Neural cell (in vitro differentiated cells): ENCODE measurements around the gene SAMD4A. TPM values are rescaled to one million over a fixed set of nuclear protein-coding genes. Genes with fewer than 3 reads are reported as not detected.

ENCODE experiments used
- H2AFZ ChIP-seq: fragments of 200-600, 300-800 bp; sonication (generic), shearing (Covaris generic); 2 replicates; pipeline ENCODE4 v1.6.0; 2014; ENCODE audit warnings: low read depth, mild to moderate bottlenecking, antibody characterized with exemption, low read length, moderate library complexity
- H3F3A ChIP-seq: fragments of 200-600 bp; shearing (Covaris generic); 2 replicates; pipeline ENCODE4 v1.6.1; 2016; ENCODE audit warnings: mild to moderate bottlenecking, moderate library complexity, mixed read lengths, antibody characterized with exemption, low read length; ENCODE audit not compliant: insufficient read depth, poor library complexity, severe bottlenecking
- H3K27ac ChIP-seq: fragments of 200-600, 300-800 bp; sonication (generic), shearing (Covaris generic); 2 replicates; pipeline ENCODE4 v1.5.1; 2014; ENCODE audit warnings: mild to moderate bottlenecking, low read length, moderate library complexity
- H3K27me3 ChIP-seq: fragments of 300-800, 200-600 bp; sonication (generic), shearing (Covaris generic); 2 replicates; pipeline ENCODE4 v1.6.0; 2014; ENCODE audit warnings: mild to moderate bottlenecking, low read depth, low read length, moderate library complexity; ENCODE audit not compliant: insufficient read depth
- H3K36me3 ChIP-seq: fragments of 300-800, 200-600 bp; sonication (generic), shearing (Covaris generic); 2 replicates; pipeline ENCODE4 v1.5.1; 2014; ENCODE audit warnings: mild to moderate bottlenecking, antibody characterized with exemption, low read length, moderate library complexity; ENCODE audit not compliant: insufficient read depth
- H3K4me2 ChIP-seq: fragments of 300-800, 200-600 bp; sonication (generic), shearing (Covaris generic); 2 replicates; pipeline ENCODE4 v1.6.0; 2014; ENCODE audit warnings: mild to moderate bottlenecking, low read length
- H3K4me3 ChIP-seq: fragments of 300-800, 200-600 bp; sonication (generic), shearing (Covaris generic); 2 replicates; pipeline ENCODE4 v1.5.1; 2014; ENCODE audit warnings: mild to moderate bottlenecking, low read length, moderate library complexity
- H3K79me2 ChIP-seq: fragments of 200-600 bp; shearing (Covaris generic); replicated peaks from 2 replicates; pipeline ENCODE4 v1.6.0; 2014; ENCODE audit warnings: mild to moderate bottlenecking, low read length, moderate library complexity; ENCODE audit not compliant: insufficient read depth
- H3K9ac ChIP-seq: fragments of 300-800, 200-600 bp; sonication (generic), shearing (Covaris generic); 2 replicates; pipeline ENCODE4 v1.6.1; 2016; ENCODE audit warnings: mild to moderate bottlenecking, low read length, mixed read lengths
- H3K9me2 ChIP-seq: fragments of 200-600 bp; shearing (Covaris generic); 2 replicates; pipeline ENCODE4 v1.6.1; 2016; ENCODE audit warnings: mild to moderate bottlenecking, low read length, mixed read lengths; ENCODE audit not compliant: insufficient read depth
- H3K9me3 ChIP-seq: fragments of 200-600, 300-800 bp; sonication (generic), shearing (Covaris generic); 2 replicates; pipeline ENCODE4 v1.6.1; 2016; ENCODE audit warnings: mild to moderate bottlenecking, mixed run types, low read length, moderate library complexity, mixed read lengths
- H4K20me1 ChIP-seq: fragments of 200-600 bp; shearing (Covaris generic); 2 replicates; pipeline ENCODE4 v1.6.1; 2016; ENCODE audit warnings: mild to moderate bottlenecking, mixed run types; ENCODE audit not compliant: insufficient read depth
- CTCF ChIP-seq: fragments of 450-650 bp; IDR thresholded peaks from 2 replicates; pipeline ENCODE4 v1.5.1; 2014; ENCODE audit warnings: antibody characterized with exemption, mild to moderate bottlenecking, moderate library complexity; ENCODE audit not compliant: poor library complexity, severe bottlenecking
- EP300 ChIP-seq: fragments of 450-650 bp; conservative IDR thresholded peaks from 2 replicates; pipeline ENCODE4 v1.6.1; 2014; ENCODE audit warnings: antibody characterized with exemption, mild to moderate bottlenecking, moderate library complexity; ENCODE audit not compliant: poor library complexity, severe bottlenecking
- EZH2 ChIP-seq: fragments of 200-600, 300-800 bp; shearing (Covaris generic), sonication (generic); IDR thresholded peaks from 2 replicates; pipeline ENCODE4 v1.6.1; 2014; ENCODE audit warnings: antibody characterized with exemption, low read length, borderline replicate concordance, mild to moderate bottlenecking; ENCODE audit not compliant: insufficient read depth, poor library complexity, severe bottlenecking
- MXI1 ChIP-seq: fragments of 450-650 bp; conservative IDR thresholded peaks from 2 replicates; pipeline ENCODE4 v1.6.1; 2014; ENCODE audit warnings: antibody characterized with exemption, mild to moderate bottlenecking; ENCODE audit not compliant: poor library complexity, severe bottlenecking
- POLR2AphosphoS5 ChIP-seq: IDR thresholded peaks from 2 replicates; pipeline ENCODE4 v1.6.1; 2012
- RAD21 ChIP-seq: fragments of 450-650 bp; conservative IDR thresholded peaks from 2 replicates; pipeline ENCODE4 v1.6.1; 2014; ENCODE audit warnings: antibody characterized with exemption, mild to moderate bottlenecking, moderate library complexity
- REST ChIP-seq: IDR thresholded peaks from 2 replicates; pipeline ENCODE4 v1.6.1; 2012; ENCODE audit warnings: borderline replicate concordance
- SMC3 ChIP-seq: fragments of 450-650 bp; conservative IDR thresholded peaks from 2 replicates; pipeline ENCODE4 v1.6.1; 2014; ENCODE audit warnings: antibody characterized with exemption, mild to moderate bottlenecking, moderate library complexity; ENCODE audit not compliant: poor library complexity
- TAF1 ChIP-seq: IDR thresholded peaks from 2 replicates; pipeline ENCODE4 v1.6.1; 2012; ENCODE audit warnings: low read depth
- polyA plus RNA-seq: library from polyadenylated mRNA; depleted of rRNA; stranded (reverse); fragments of >200 nt; gene quantifications from 2 replicates; pipeline ENCODE4 v1.2.3, GENCODE V29; 2014

SAMD4A gene
- polyA plus RNA-seq, 1 donor from 2014 or later, result 1.0 TPM

GRCh38 chr14:54781080-54781479, 214.2 kb downstream of the SAMD4A start:
- no peak overlapping the region for H3K4me2 ChIP-seq
- H3K27me3 ChIP-seq, result no peaks in the 10 kb centered on the region
- no peaks in the 10 kb centered on the region for H3K79me2 ChIP-seq
- H4K20me1 ChIP-seq, result no peaks in the 10 kb centered on the region
- no peak overlapping the region for H3K9ac ChIP-seq
- no peak overlapping the region for H3K27ac ChIP-seq
- H3K4me3 ChIP-seq, result no peak overlapping the region
- no peaks in the 10 kb centered on the region for H3F3A ChIP-seq
- no peaks in the 10 kb centered on the region for H3K9me3 ChIP-seq
- H3K36me3 ChIP-seq, result no peaks in the 10 kb centered on the region
- H3K9me2 ChIP-seq, result no peaks in the 10 kb centered on the region
- no peak for TF ChIP-seq MXI1
- no peak for TF ChIP-seq POLR2AphosphoS5
- TF ChIP-seq REST, result no peak
- no peak overlapping the region for H2AFZ ChIP-seq

- no peaks in the 10 kb centered on the region for H3K9me2 ChIP-seq
- no peaks in the 10 kb centered on the region for H3F3A ChIP-seq
- no peak overlapping the region for H3K9ac ChIP-seq
- TF ChIP-seq POLR2AphosphoS5 (no peak), EP300 (no peak), SMC3 (no peak), MXI1 (no peak), TAF1 (no peak), RAD21 (no peak), REST (no peak), EZH2 (no peak), CTCF (no peak)
- no peaks in the 10 kb centered on the region for H3K36me3 ChIP-seq
- H3K9me3 ChIP-seq, result no peaks in the 10 kb centered on the region
- no peak overlapping the region for H3K4me3 ChIP-seq
- H3K79me2 ChIP-seq, result no peaks in the 10 kb centered on the region
- no peaks in the 10 kb centered on the region for H4K20me1 ChIP-seq
- no peaks in the 10 kb centered on the region for H3K27me3 ChIP-seq
- no peak overlapping the region for H3K4me2 ChIP-seq
- H3K27ac ChIP-seq, result no peak overlapping the region
- H2AFZ ChIP-seq, result no peak overlapping the region
Observed at GRCh38 chr14:54781961-54782750, 215.2 kb downstream of the SAMD4A start.
